22Rv1 (cell line): Measurements from ENCODE around the gene AGAP2.

Experiments used
- CTCF ChIP-seq: fragments of 450-650 bp; IDR thresholded peaks from 2 replicates; pipeline ENCODE4 v1.5.1; 2017; ENCODE audit warnings: mild to moderate bottlenecking
- ZFX ChIP-seq: fragments of 450-650 bp; IDR thresholded peaks from 2 replicates; pipeline ENCODE4 v1.6.1; 2017; ENCODE audit warnings: antibody characterized with exemption, borderline replicate concordance

- TF ChIP-seq CTCF (no peak), ZFX (no peak)
Observed at GRCh38 chr12:57725851-57726150, 12.7 kb downstream of the AGAP2 start.
